ENCODE data around the gene DDX51.
A peak's percentile ranks its signal among the peaks of the same experiment; 100 is the strongest.

GRCh38 chr12:132153501-132154340, 9.6 kb upstream of the DDX51 start:
- TF ChIP-seq, protein P1, sequence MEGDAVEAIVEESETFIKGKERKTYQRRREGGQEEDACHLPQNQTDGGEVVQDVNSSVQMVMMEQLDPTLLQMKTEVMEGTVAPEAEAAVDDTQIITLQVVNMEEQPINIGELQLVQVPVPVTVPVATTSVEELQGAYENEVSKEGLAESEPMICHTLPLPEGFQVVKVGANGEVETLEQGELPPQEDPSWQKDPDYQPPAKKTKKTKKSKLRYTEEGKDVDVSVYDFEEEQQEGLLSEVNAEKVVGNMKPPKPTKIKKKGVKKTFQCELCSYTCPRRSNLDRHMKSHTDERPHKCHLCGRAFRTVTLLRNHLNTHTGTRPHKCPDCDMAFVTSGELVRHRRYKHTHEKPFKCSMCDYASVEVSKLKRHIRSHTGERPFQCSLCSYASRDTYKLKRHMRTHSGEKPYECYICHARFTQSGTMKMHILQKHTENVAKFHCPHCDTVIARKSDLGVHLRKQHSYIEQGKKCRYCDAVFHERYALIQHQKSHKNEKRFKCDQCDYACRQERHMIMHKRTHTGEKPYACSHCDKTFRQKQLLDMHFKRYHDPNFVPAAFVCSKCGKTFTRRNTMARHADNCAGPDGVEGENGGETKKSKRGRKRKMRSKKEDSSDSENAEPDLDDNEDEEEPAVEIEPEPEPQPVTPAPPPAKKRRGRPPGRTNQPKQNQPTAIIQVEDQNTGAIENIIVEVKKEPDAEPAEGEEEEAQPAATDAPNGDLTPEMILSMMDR (conservative IDR thresholded peaks at IDR 0.05; ENCODE audit: low read depth in 2 of 2) = peak; percentile 81 to 98
- TF ChIP-seq, protein P2, sequence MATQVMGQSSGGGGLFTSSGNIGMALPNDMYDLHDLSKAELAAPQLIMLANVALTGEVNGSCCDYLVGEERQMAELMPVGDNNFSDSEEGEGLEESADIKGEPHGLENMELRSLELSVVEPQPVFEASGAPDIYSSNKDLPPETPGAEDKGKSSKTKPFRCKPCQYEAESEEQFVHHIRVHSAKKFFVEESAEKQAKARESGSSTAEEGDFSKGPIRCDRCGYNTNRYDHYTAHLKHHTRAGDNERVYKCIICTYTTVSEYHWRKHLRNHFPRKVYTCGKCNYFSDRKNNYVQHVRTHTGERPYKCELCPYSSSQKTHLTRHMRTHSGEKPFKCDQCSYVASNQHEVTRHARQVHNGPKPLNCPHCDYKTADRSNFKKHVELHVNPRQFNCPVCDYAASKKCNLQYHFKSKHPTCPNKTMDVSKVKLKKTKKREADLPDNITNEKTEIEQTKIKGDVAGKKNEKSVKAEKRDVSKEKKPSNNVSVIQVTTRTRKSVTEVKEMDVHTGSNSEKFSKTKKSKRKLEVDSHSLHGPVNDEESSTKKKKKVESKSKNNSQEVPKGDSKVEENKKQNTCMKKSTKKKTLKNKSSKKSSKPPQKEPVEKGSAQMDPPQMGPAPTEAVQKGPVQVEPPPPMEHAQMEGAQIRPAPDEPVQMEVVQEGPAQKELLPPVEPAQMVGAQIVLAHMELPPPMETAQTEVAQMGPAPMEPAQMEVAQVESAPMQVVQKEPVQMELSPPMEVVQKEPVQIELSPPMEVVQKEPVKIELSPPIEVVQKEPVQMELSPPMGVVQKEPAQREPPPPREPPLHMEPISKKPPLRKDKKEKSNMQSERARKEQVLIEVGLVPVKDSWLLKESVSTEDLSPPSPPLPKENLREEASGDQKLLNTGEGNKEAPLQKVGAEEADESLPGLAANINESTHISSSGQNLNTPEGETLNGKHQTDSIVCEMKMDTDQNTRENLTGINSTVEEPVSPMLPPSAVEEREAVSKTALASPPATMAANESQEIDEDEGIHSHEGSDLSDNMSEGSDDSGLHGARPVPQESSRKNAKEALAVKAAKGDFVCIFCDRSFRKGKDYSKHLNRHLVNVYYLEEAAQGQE (IDR thresholded peaks at IDR 0.05; ENCODE audit: unreplicated experiment) = no peak
- TF ChIP-seq POLR2AphosphoS5 (IDR thresholded peaks at IDR 0.05; ENCODE audit: low read depth) (0 out of 2 replicates have a peak, but pooled peaks have one; percentile 29), EZH2 (IDR thresholded peaks at IDR 0.05; ENCODE audit: low read depth, unreplicated experiment) (no peak), NANOG (IDR thresholded peaks at IDR 0.05; ENCODE audit: borderline replicate concordance) (no peak), ZNF114 (CRISPR knock-in tag; IDR thresholded peaks at IDR 0.05) (no peak)

All from GM23338 (cell line).